CD14-positive monocyte (primary cell): ENCODE results near the gene TEX48. TPM values are rescaled to one million over a fixed set of nuclear protein-coding genes. Genes with fewer than 3 reads are reported as not detected.

ENCODE experiments used
- DNase-seq, 3 donors: peaks; one replicate each; pipeline ENCODE4 v3.0.0-alpha.2; 2011 to 2022
- H2AFZ ChIP-seq: 2 replicates; pipeline ENCODE4 v1.6.0; 2012; ENCODE audit warnings: mild to moderate bottlenecking, low read depth, low read length, inconsistent platforms; ENCODE audit not compliant: insufficient read depth, poor library complexity, severe bottlenecking
- H3K27ac ChIP-seq, 2 donors: 1 replicate in 1 of 2; 2 replicates in 1 of 2; pipeline ENCODE4 v1.5.1; 2012 to 2013; ENCODE audit warnings: low read length in 2 of 2, control low read depth in 1 of 2, inconsistent platforms in 1 of 2, low read depth in 1 of 2, mild to moderate bottlenecking in 1 of 2
- H3K27me3 ChIP-seq, 2 donors: one replicate each; pipeline versions ENCODE4 v1.6.0 to v1.6.1; 2011 to 2013; ENCODE audit warnings: low read length in 2 of 2; ENCODE audit not compliant: control insufficient read depth in 2 of 2, insufficient read depth in 2 of 2
- H3K36me3 ChIP-seq, 2 donors: replicated peaks in 1 of 2; 1 replicate in 1 of 2; 2 replicates in 1 of 2; pipeline versions ENCODE4 v1.5.1 to v1.6.1; 2012 to 2013; ENCODE audit warnings: low read length in 2 of 2, control low read depth in 1 of 2, inconsistent platforms in 1 of 2, mild to moderate bottlenecking in 1 of 2; ENCODE audit not compliant: insufficient read depth in 2 of 2, control insufficient read depth in 1 of 2
- H3K4me1 ChIP-seq, 2 donors: 1 replicate in 1 of 2; 2 replicates in 1 of 2; pipeline versions ENCODE4 v1.5.1 to v1.6.1; 2012 to 2013; ENCODE audit warnings: low read length in 2 of 2, control low read depth in 1 of 2, inconsistent platforms in 1 of 2, mild to moderate bottlenecking in 1 of 2, moderate library complexity in 1 of 2; ENCODE audit not compliant: insufficient read depth in 2 of 2, control insufficient read depth in 1 of 2
- H3K4me2 ChIP-seq: replicated peaks from 2 replicates; pipeline ENCODE3; 2012; ENCODE audit warnings: low read length, moderate library complexity, mild to moderate bottlenecking; ENCODE audit not compliant: poor library complexity, severe bottlenecking; ENCODE audit errors: extremely low read depth
- H3K4me3 ChIP-seq, 3 experiments: fragments of 200-600 bp in 1 of 3; sonication (generic) in 1 of 3; replicated peaks in 1 of 3; 1 replicate in 2 of 3; 2 replicates in 1 of 3; pipeline ENCODE4 v1.5.1; 2011 to 2013; ENCODE audit warnings: low read length in 3 of 3, mild to moderate bottlenecking in 3 of 3, control low read depth in 2 of 3, low read depth in 2 of 3, inconsistent platforms in 1 of 3, moderate library complexity in 1 of 3
- H3K79me2 ChIP-seq: 2 replicates; pipeline ENCODE4 v1.6.0; 2012; ENCODE audit warnings: mild to moderate bottlenecking, control low read depth, inconsistent platforms, low read length, moderate library complexity; ENCODE audit not compliant: insufficient read depth
- H3K9ac ChIP-seq: 2 replicates; pipeline ENCODE4 v1.6.0; 2017; ENCODE audit warnings: low read length, mild to moderate bottlenecking; ENCODE audit not compliant: insufficient read depth, poor library complexity, severe bottlenecking
- H3K9me3 ChIP-seq, 2 donors: replicated peaks in 1 of 2; 1 replicate in 1 of 2; 2 replicates in 1 of 2; pipeline versions ENCODE4 v1.5.1 to v1.6.1; 2012 to 2013; ENCODE audit warnings: low read length in 2 of 2, control low read depth in 1 of 2; ENCODE audit not compliant: control insufficient read depth in 1 of 2, insufficient read depth in 1 of 2
- H4K20me1 ChIP-seq: 2 replicates; pipeline ENCODE4 v1.6.0; 2012; ENCODE audit warnings: mild to moderate bottlenecking, low read length, control low read depth, moderate library complexity; ENCODE audit not compliant: insufficient read depth
- H3K27ac Mint-ChIP-seq, 7 donors: one replicate each; pipeline ENCODE4 v1.8.0; 2020; ENCODE audit warnings: mild to moderate bottlenecking in 7 of 7, mixed read lengths in 7 of 7, moderate library complexity in 6 of 7, inconsistent platforms in 2 of 7
- H3K27me3 Mint-ChIP-seq, 3 donors: one replicate each; pipeline ENCODE4 v1.8.0; 2021 to 2022; ENCODE audit warnings: low read depth in 3 of 3, mild to moderate bottlenecking in 3 of 3, mixed read lengths in 3 of 3, moderate library complexity in 3 of 3, inconsistent platforms in 1 of 3
- H3K36me3 Mint-ChIP-seq, 2 donors: one replicate each; pipeline ENCODE4 v1.8.0; 2020; ENCODE audit warnings: mixed read lengths in 2 of 2, inconsistent platforms in 1 of 2, mild to moderate bottlenecking in 1 of 2
- H3K4me1 Mint-ChIP-seq: one replicate; pipeline ENCODE4 v1.8.0; 2020; ENCODE audit warnings: mild to moderate bottlenecking, mixed read lengths
- H3K4me3 Mint-ChIP-seq, 2 donors: one replicate each; pipeline ENCODE4 v1.8.0; 2020; ENCODE audit warnings: mild to moderate bottlenecking in 2 of 2, mixed read lengths in 2 of 2, moderate library complexity in 1 of 2
- H3K9me3 Mint-ChIP-seq, 7 donors: one replicate each; pipeline ENCODE4 v1.8.0; 2020 to 2022; ENCODE audit warnings: mixed read lengths in 7 of 7, mild to moderate bottlenecking in 6 of 7, moderate library complexity in 6 of 7, inconsistent platforms in 2 of 7
- CTCF ChIP-seq: fragments of 200-600 bp; IDR thresholded peaks from one replicate; pipeline ENCODE4 v1.8.0; 2022; ENCODE audit warnings: antibody characterized with exemption, mild to moderate bottlenecking
- WGBS: methylation state at CpG from one replicate; pipeline ENCODE4 v1.1.5; 2013; ENCODE audit warnings: missing lambda C conversion rate; ENCODE audit not compliant: insufficient coverage; 5-methylcytosine and 5-hydroxymethylcytosine counted together
- intact Hi-C, 2 donors: fragments of 100-400 bp; cut with micrococcal nuclease; formaldehyde crosslinking; loops; one replicate each; pipeline versions ENCODE4 v1.15.0 to v1.15.1; 2023
- polyA plus RNA-seq, 3 donors: library from polyadenylated mRNA; depleted of rRNA in 1 of 3; unstranded in 2 of 3; stranded (reverse) in 1 of 3; fragments of 300-500 nt in 2 of 3; fragments of >200 nt in 1 of 3; fragmentation: Illumina TruSeq in 2 of 3; gene quantifications; 1 replicate in 2 of 3; 2 replicates in 1 of 3; pipeline ENCODE4 v1.2.3, GENCODE V29; 2012 to 2021

Gene TEX48
- polyA plus RNA-seq, 3 donors, result not detected

GRCh38 chr9:114722937-114723620, 41.1 kb upstream of the TEX48 start:
- no peaks in the 10 kb centered on the region for H3K36me3 ChIP-seq
- H3K4me1 ChIP-seq, result no peaks in the 10 kb centered on the region
- no peak overlapping the region for H3K4me3 ChIP-seq
- no peak overlapping the region for H3K4me2 ChIP-seq
- TF ChIP-seq CTCF, result no peak
- intact Hi-C loops, result no loop called here
- Mint-ChIP-seq H3K4me3 (no peak overlapping the region), H3K4me1 (no peaks in the 10 kb centered on the region), H3K36me3 (no peaks in the 10 kb centered on the region), H3K9me3 (peaks cover 0 to 3% (median 0%) of the 10 kb centered on the region in 7 donors), H3K27ac (peak overlapping the region in 1 of 7 donors; percentile 25), H3K27me3 (peaks cover 1 to 10% (median 9%) of the 10 kb centered on the region in 3 donors)
- no peak overlapping the region for H2AFZ ChIP-seq
- H3K9me3 ChIP-seq, result no peaks in the 10 kb centered on the region
- no CpG with 5 or more reads among the region's 7 CpGs for WGBS
- H3K9ac ChIP-seq, result no peak overlapping the region
- DNase-seq, result no peak
- no peaks in the 10 kb centered on the region for H3K79me2 ChIP-seq
- no peak overlapping the region for H3K27ac ChIP-seq
- H4K20me1 ChIP-seq, result no peaks in the 10 kb centered on the region
- H3K27me3 ChIP-seq, result no peaks in the 10 kb centered on the region

- H3K4me2 ChIP-seq, result no peak overlapping the region
- H3K9me3 ChIP-seq, result no peaks in the 10 kb centered on the region
- Mint-ChIP-seq H3K27ac (no peak overlapping the region), H3K4me1 (no peaks in the 10 kb centered on the region), H3K27me3 (peaks cover 1 to 12% (median 10%) of the 10 kb centered on the region in 3 donors), H3K36me3 (no peaks in the 10 kb centered on the region), H3K9me3 (peaks cover 0 to 5% (median 0%) of the 10 kb centered on the region in 7 donors), H3K4me3 (no peak overlapping the region)
- intact Hi-C loops, result no loop called here
- H2AFZ ChIP-seq, result no peak overlapping the region
- H3K4me3 ChIP-seq, result no peak overlapping the region
- no peak for TF ChIP-seq CTCF
- no peaks in the 10 kb centered on the region for H4K20me1 ChIP-seq
- H3K9ac ChIP-seq, result no peak overlapping the region
- H3K27me3 ChIP-seq, result no peaks in the 10 kb centered on the region
- no peak overlapping the region for H3K27ac ChIP-seq
- DNase-seq, result no peak
- H3K36me3 ChIP-seq, result no peaks in the 10 kb centered on the region
- no peaks in the 10 kb centered on the region for H3K79me2 ChIP-seq
- no peaks in the 10 kb centered on the region for H3K4me1 ChIP-seq
- WGBS, result no CpG with 5 or more reads among the region's 7 CpGs
Observed at GRCh38 chr9:114722081-114722621, 40.2 kb upstream of the TEX48 start.
